HL-60 (cell line): ENCODE results near the gene ARID5B.

Experiments used
- POLR2AphosphoS5 ChIP-seq: IDR thresholded peaks from 2 replicates; pipeline ENCODE4 v1.6.1; 2012; ENCODE audit warnings: low read depth
- TF ChIP-seq, protein P1 (sequence below): IDR thresholded peaks from one replicate; pipeline ENCODE4 v1.5.1; 2011; ENCODE audit warnings: low read length, control low read depth, inconsistent platforms; ENCODE audit not compliant: insufficient read depth
- TF ChIP-seq, protein P2 (sequence below): IDR thresholded peaks from 2 replicates; pipeline ENCODE4 v1.6.1; 2012; ENCODE audit warnings: low read depth; ENCODE audit not compliant: insufficient replicate concordance

DNA sequence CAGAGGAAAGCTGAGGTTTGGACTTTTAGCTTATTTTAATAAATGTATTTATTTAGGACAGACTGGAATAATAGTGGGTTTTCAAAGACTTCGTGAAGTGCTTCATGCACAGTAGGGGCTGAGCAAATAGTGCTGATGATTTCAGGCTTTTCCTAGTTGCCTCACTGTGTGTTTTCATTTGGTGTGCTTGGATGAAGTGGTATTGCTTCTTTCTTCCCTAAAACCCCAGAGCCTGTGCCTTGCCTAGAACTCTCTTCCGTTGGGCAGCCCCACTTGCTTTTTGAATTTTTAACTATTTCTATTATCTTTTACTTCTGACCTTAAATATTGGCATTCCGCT lies 49.6 kb downstream of the ARID5B start:
- TF ChIP-seq, protein P1, sequence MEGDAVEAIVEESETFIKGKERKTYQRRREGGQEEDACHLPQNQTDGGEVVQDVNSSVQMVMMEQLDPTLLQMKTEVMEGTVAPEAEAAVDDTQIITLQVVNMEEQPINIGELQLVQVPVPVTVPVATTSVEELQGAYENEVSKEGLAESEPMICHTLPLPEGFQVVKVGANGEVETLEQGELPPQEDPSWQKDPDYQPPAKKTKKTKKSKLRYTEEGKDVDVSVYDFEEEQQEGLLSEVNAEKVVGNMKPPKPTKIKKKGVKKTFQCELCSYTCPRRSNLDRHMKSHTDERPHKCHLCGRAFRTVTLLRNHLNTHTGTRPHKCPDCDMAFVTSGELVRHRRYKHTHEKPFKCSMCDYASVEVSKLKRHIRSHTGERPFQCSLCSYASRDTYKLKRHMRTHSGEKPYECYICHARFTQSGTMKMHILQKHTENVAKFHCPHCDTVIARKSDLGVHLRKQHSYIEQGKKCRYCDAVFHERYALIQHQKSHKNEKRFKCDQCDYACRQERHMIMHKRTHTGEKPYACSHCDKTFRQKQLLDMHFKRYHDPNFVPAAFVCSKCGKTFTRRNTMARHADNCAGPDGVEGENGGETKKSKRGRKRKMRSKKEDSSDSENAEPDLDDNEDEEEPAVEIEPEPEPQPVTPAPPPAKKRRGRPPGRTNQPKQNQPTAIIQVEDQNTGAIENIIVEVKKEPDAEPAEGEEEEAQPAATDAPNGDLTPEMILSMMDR, result no peak
- no peak for TF ChIP-seq POLR2AphosphoS5
- TF ChIP-seq, protein P2, sequence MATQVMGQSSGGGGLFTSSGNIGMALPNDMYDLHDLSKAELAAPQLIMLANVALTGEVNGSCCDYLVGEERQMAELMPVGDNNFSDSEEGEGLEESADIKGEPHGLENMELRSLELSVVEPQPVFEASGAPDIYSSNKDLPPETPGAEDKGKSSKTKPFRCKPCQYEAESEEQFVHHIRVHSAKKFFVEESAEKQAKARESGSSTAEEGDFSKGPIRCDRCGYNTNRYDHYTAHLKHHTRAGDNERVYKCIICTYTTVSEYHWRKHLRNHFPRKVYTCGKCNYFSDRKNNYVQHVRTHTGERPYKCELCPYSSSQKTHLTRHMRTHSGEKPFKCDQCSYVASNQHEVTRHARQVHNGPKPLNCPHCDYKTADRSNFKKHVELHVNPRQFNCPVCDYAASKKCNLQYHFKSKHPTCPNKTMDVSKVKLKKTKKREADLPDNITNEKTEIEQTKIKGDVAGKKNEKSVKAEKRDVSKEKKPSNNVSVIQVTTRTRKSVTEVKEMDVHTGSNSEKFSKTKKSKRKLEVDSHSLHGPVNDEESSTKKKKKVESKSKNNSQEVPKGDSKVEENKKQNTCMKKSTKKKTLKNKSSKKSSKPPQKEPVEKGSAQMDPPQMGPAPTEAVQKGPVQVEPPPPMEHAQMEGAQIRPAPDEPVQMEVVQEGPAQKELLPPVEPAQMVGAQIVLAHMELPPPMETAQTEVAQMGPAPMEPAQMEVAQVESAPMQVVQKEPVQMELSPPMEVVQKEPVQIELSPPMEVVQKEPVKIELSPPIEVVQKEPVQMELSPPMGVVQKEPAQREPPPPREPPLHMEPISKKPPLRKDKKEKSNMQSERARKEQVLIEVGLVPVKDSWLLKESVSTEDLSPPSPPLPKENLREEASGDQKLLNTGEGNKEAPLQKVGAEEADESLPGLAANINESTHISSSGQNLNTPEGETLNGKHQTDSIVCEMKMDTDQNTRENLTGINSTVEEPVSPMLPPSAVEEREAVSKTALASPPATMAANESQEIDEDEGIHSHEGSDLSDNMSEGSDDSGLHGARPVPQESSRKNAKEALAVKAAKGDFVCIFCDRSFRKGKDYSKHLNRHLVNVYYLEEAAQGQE, result no peak
